ENCODE data around the gene G2E3.

- no peak for TF ChIP-seq CTCF (IDR thresholded peaks at IDR 0.05)
- TF ChIP-seq POLR2A (IDR thresholded peaks at IDR 0.05), result no peak
Observed at GRCh38 chr14:30518867-30519560, 39.9 kb upstream of the G2E3 start.
